Astrocyte (in vitro differentiated cells and primary cell): ENCODE measurements around the gene HOXD1. TPM values are rescaled to one million over a fixed set of nuclear protein-coding genes. Genes with fewer than 3 reads are reported as not detected.
A peak's percentile ranks its signal among the peaks of the same experiment; 100 is the strongest.

Source experiments
- DNase-seq: peaks from one replicate; pipeline ENCODE4 v3.0.0-alpha.2; 2010; ENCODE audit warnings: low read depth
- FAIRE-seq: peaks from 2 replicates; lab custom pipeline; 2011; peaks lifted over from hg19 to GRCh38; lab: Jason Lieb, UNC
- H2AFZ ChIP-seq: 2 replicates; pipeline ENCODE4 v1.6.0; 2012; ENCODE audit warnings: low read depth, low read length, inconsistent platforms
- H3K27ac ChIP-seq: 2 replicates; pipeline ENCODE4 v1.5.1; 2011; ENCODE audit warnings: low read depth, low read length, inconsistent platforms
- H3K27me3 ChIP-seq: 2 replicates; pipeline ENCODE4 v1.6.0; 2011; ENCODE audit warnings: low read length, inconsistent platforms; ENCODE audit not compliant: insufficient read depth
- H3K36me3 ChIP-seq: 2 replicates; pipeline ENCODE4 v1.5.1; 2011; ENCODE audit warnings: low read length, inconsistent platforms; ENCODE audit not compliant: insufficient read depth
- H3K4me1 ChIP-seq: 2 replicates; pipeline ENCODE4 v1.5.1; 2011; ENCODE audit warnings: low read length, inconsistent platforms; ENCODE audit not compliant: insufficient read depth
- H3K4me2 ChIP-seq: 2 replicates; pipeline ENCODE4 v1.6.0; 2012; ENCODE audit warnings: low read length, inconsistent platforms
- H3K4me3 ChIP-seq: 2 replicates; pipeline ENCODE4 v1.5.1; 2011; ENCODE audit warnings: low read depth, mild to moderate bottlenecking, low read length, inconsistent platforms; ENCODE audit not compliant: insufficient read depth
- H3K79me2 ChIP-seq: 2 replicates; pipeline ENCODE4 v1.6.0; 2012; ENCODE audit warnings: mild to moderate bottlenecking, low read length, inconsistent platforms; ENCODE audit not compliant: insufficient read depth
- H3K9ac ChIP-seq: 2 replicates; pipeline ENCODE4 v1.6.0; 2012; ENCODE audit warnings: mild to moderate bottlenecking, low read length, inconsistent platforms
- H3K9me3 ChIP-seq: 2 replicates; pipeline ENCODE4 v1.5.1; 2012; ENCODE audit warnings: low read depth, mild to moderate bottlenecking, low read length, inconsistent platforms; ENCODE audit not compliant: insufficient read depth
- H4K20me1 ChIP-seq: 2 replicates; pipeline ENCODE4 v1.6.0; 2012; ENCODE audit warnings: low read length, inconsistent platforms; ENCODE audit not compliant: insufficient read depth
- H3K27ac Mint-ChIP-seq: one replicate; pipeline ENCODE4 v1.8.0; 2021; ENCODE audit warnings: mild to moderate bottlenecking, mixed read lengths; ENCODE audit not compliant: unreplicated experiment
- H3K27me3 Mint-ChIP-seq: one replicate; pipeline ENCODE4 v1.8.0; 2021; ENCODE audit warnings: low read depth, mixed read lengths; ENCODE audit not compliant: unreplicated experiment
- H3K36me3 Mint-ChIP-seq: one replicate; pipeline ENCODE4 v1.8.0; 2021; ENCODE audit warnings: low read depth, mixed read lengths; ENCODE audit not compliant: unreplicated experiment
- H3K4me1 Mint-ChIP-seq: one replicate; pipeline ENCODE4 v1.8.0; 2021; ENCODE audit warnings: low read depth, mixed read lengths; ENCODE audit not compliant: unreplicated experiment
- H3K4me3 Mint-ChIP-seq: one replicate; pipeline ENCODE4 v1.8.0; 2021; ENCODE audit warnings: mild to moderate bottlenecking, moderate library complexity, mixed read lengths; ENCODE audit not compliant: unreplicated experiment
- H3K9me3 Mint-ChIP-seq: one replicate; pipeline ENCODE4 v1.8.0; 2021; ENCODE audit warnings: mild to moderate bottlenecking, mixed read lengths; ENCODE audit not compliant: unreplicated experiment
- EZH2 ChIP-seq: IDR thresholded peaks from 2 replicates; pipeline ENCODE4 v1.6.1; 2012; ENCODE audit warnings: mild to moderate bottlenecking, low read length, inconsistent platforms; ENCODE audit not compliant: insufficient read depth
- total RNA-seq: library from RNA; stranded (reverse); gene quantifications from 2 replicates; pipeline ENCODE4 v1.2.1, GENCODE V29; 2021
- TF ChIP-seq, protein P1 (sequence below): IDR thresholded peaks from 2 replicates; pipeline ENCODE4 v1.5.1; 2011; ENCODE audit warnings: low read depth, mild to moderate bottlenecking, inconsistent platforms, low read length, moderate library complexity; ENCODE audit not compliant: insufficient read depth

HOXD1 gene
- total RNA-seq, 1 donor from 2014 or later: not detected

GRCh38 chr2:176160986-176161824 lies 27.3 kb upstream of the HOXD1 start:
- Histone ChIP-seq H3K27me3 (peaks cover 90% of the 10 kb centered on the region), H4K20me1 (no peaks in the 10 kb centered on the region), H3K79me2 (no peaks in the 10 kb centered on the region), H3K4me3 (peak overlapping the region; percentile 32), H3K9me3 (peaks cover 2% of the 10 kb centered on the region), H3K36me3 (no peaks in the 10 kb centered on the region), H3K4me1 (peaks cover 8% of the 10 kb centered on the region), H3K27ac (peak overlapping the region; percentile 50), H3K4me2 (peak overlapping the region; percentile 82), H2AFZ (peak overlapping the region; percentile 33), H3K9ac (peak overlapping the region; percentile 52)
- Mint-ChIP-seq H3K27ac (no peak overlapping the region), H3K4me3 (no peak overlapping the region), H3K27me3 (peaks cover 86% of the 10 kb centered on the region), H3K36me3 (peaks cover 4% of the 10 kb centered on the region), H3K9me3 (peaks cover 29% of the 10 kb centered on the region), H3K4me1 (no peaks in the 10 kb centered on the region)
- no peak for TF ChIP-seq EZH2
- TF ChIP-seq, protein P1, sequence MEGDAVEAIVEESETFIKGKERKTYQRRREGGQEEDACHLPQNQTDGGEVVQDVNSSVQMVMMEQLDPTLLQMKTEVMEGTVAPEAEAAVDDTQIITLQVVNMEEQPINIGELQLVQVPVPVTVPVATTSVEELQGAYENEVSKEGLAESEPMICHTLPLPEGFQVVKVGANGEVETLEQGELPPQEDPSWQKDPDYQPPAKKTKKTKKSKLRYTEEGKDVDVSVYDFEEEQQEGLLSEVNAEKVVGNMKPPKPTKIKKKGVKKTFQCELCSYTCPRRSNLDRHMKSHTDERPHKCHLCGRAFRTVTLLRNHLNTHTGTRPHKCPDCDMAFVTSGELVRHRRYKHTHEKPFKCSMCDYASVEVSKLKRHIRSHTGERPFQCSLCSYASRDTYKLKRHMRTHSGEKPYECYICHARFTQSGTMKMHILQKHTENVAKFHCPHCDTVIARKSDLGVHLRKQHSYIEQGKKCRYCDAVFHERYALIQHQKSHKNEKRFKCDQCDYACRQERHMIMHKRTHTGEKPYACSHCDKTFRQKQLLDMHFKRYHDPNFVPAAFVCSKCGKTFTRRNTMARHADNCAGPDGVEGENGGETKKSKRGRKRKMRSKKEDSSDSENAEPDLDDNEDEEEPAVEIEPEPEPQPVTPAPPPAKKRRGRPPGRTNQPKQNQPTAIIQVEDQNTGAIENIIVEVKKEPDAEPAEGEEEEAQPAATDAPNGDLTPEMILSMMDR: no peak
- DNase-seq: peak; percentile 62
- FAIRE-seq: no peak

GRCh38 chr2:176161825-176162626 lies 26.4 kb upstream of the HOXD1 start:
- no peak overlapping the region for H3K4me3 Mint-ChIP-seq
- H3K4me1 Mint-ChIP-seq: no peaks in the 10 kb centered on the region

More at GRCh38 chr2:176161825-176162626, 26.4 kb upstream of the HOXD1 start:
- Mint-ChIP-seq H3K27ac (no peak overlapping the region), H3K36me3 (peaks cover 4% of the 10 kb centered on the region), H3K9me3 (peaks cover 29% of the 10 kb centered on the region), H3K27me3 (peaks cover 87% of the 10 kb centered on the region)
- Histone ChIP-seq H3K4me2 (peak overlapping the region; percentile 82), H3K4me3 (peak overlapping the region; percentile 32), H4K20me1 (no peaks in the 10 kb centered on the region), H3K27ac (peak overlapping the region; percentile 40), H3K9me3 (peaks cover 2% of the 10 kb centered on the region), H3K27me3 (peaks cover 85% of the 10 kb centered on the region), H3K4me1 (peaks cover 8% of the 10 kb centered on the region), H3K79me2 (no peaks in the 10 kb centered on the region), H2AFZ (peak overlapping the region; percentile 22), H3K36me3 (no peaks in the 10 kb centered on the region), H3K9ac (peak overlapping the region; percentile 52)
- FAIRE-seq: peak; percentile 20
- DNase-seq: peak; percentile 88
- TF ChIP-seq, protein P1: no peak
- TF ChIP-seq EZH2: no peak
